Thoracic aorta (tissue), 2 donors: ENCODE results near the gene POMGNT1. TPM values are rescaled to one million over a fixed set of nuclear protein-coding genes. Genes with fewer than 3 reads are reported as not detected.

ENCODE experiments used
- ATAC-seq: fragments of 150-250 bp; one replicate; pipeline ENCODE4 v1.8.0; 2017; ENCODE audit warnings: low read depth; ENCODE audit not compliant: insufficient number of reproducible peaks, low FRiP score
- DNase-seq: peaks from one replicate; pipeline ENCODE4 v3.0.0-alpha.2; 2020; ENCODE audit warnings: low spot score
- H3K27ac ChIP-seq, 2 donors: fragments of 200-600 bp; sonication (generic); 1 replicate in 1 of 2; 2 replicates in 1 of 2; pipeline ENCODE4 v1.5.1; 2016; ENCODE audit warnings: mild to moderate bottlenecking in 2 of 2, moderate library complexity in 2 of 2
- H3K27me3 ChIP-seq: fragments of 200-600 bp; sonication (generic); replicated peaks from 2 replicates; pipeline ENCODE4 v1.6.0; 2016; ENCODE audit warnings: mild to moderate bottlenecking; ENCODE audit not compliant: insufficient read depth
- H3K36me3 ChIP-seq: fragments of 200-600 bp; sonication (generic); one replicate; pipeline ENCODE4 v1.5.1; 2016
- H3K4me1 ChIP-seq, 2 donors: fragments of 200-600 bp; sonication (generic); 1 replicate in 1 of 2; 2 replicates in 1 of 2; pipeline versions ENCODE4 v1.5.1 to v1.6.0; 2016; ENCODE audit warnings: low read depth in 2 of 2, mild to moderate bottlenecking in 1 of 2; ENCODE audit not compliant: control insufficient read depth in 1 of 2
- H3K4me3 ChIP-seq: fragments of 200-600 bp; sonication (generic); 2 replicates; pipeline ENCODE4 v1.5.1; 2016; ENCODE audit warnings: mild to moderate bottlenecking
- H3K9me3 ChIP-seq: fragments of 200-600 bp; sonication (generic); 2 replicates; pipeline ENCODE4 v1.5.1; 2016
- CTCF ChIP-seq: fragments of 200-600 bp; sonication (generic); IDR thresholded peaks from one replicate; pipeline ENCODE4 v1.5.1; 2019; ENCODE audit warnings: antibody characterized with exemption
- total RNA-seq, 2 donors: library from RNA; depleted of rRNA; stranded (reverse); fragments of >200 nt; gene quantifications; one replicate each; pipeline versions ENCODE4 v1.1.0 to v1.2.3, GENCODE V29; 2016

The POMGNT1 gene
- total RNA-seq, 2 donors from 2014 or later = 53.8 to 66.9 TPM

DNA sequence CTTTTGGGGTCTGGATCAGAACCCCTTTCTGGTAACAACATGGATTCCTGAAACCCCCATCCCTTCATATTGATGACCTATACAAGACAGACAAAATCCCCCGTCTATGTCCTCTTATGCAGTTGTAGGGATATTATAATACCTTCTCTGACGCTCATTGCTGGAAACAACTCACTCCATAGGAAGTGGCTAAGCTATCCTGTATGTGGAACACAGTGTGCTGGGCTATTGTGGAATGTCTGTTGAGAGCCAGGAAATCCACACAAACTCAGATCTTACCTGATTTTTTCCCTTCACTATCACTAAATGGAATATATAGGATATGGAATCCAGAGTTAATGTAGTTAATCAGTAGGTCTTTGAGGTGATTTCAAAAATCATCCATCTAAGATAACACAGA, 48.1 kb downstream of the POMGNT1 start:
- Histone ChIP-seq H3K4me1 (peaks cover 0 to 11% of the 10 kb centered on the region in 2 donors), H3K4me3 (no peak overlapping the region), H3K9me3 (no peaks in the 10 kb centered on the region), H3K36me3 (no peaks in the 10 kb centered on the region), H3K27me3 (no peaks in the 10 kb centered on the region), H3K27ac (no peak overlapping the region)
- DNase-seq = no peak
- no peak for TF ChIP-seq CTCF
- no peak for ATAC-seq

DNA sequence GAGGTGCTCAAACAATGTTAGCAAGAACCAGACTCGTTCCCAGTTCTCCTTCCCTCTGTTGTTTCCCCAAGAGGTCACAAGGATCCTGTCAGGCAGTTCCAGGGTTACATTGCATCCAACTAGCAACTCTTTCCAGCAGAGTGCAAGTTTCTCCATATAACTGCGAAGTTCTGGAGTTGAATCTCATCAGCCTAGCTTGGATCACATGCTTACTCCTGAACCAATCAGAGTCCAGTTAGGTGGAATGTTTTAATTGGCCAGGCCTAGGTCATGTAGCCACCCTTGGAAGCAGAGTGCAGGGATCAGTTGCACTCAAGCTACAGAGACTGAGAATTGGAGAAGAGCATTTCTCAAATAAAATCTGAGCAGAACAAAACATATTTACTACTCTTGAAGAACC, 49.9 kb downstream of the POMGNT1 start:
- Histone ChIP-seq H3K27me3 (no peaks in the 10 kb centered on the region), H3K9me3 (no peaks in the 10 kb centered on the region), H3K4me3 (no peak overlapping the region), H3K36me3 (no peaks in the 10 kb centered on the region), H3K4me1 (peaks cover 0 to 11% of the 10 kb centered on the region in 2 donors), H3K27ac (no peak overlapping the region)
- no peak for TF ChIP-seq CTCF
- ATAC-seq (no peak), DNase-seq (no peak)

Other genes with a start within 250 kb of the POMGNT1 start
- 10 to 100 TPM in 1 of 2 donors, 1 to 10 TPM in 1; 9.5 to 30.1 TPM for gene PIK3R3, start 65.8 kb downstream of the POMGNT1 start, total RNA-seq
- 1 to 10 TPM; 3.1 to 7.0 TPM for gene TSPAN1, start 23.3 kb downstream of the POMGNT1 start, total RNA-seq
- gene P3R3URF, start 21.9 kb downstream of the POMGNT1 start, total RNA-seq = not detected
- 10 to 100 TPM; 22.9 to 27.5 TPM for gene LURAP1, start 4.9 kb upstream of the POMGNT1 start, total RNA-seq
- gene RAD54L, start 49.3 kb upstream of the POMGNT1 start, total RNA-seq = 1 to 10 TPM in 1 of 2 donors, under 1 TPM in 1; 0.68 to 4.1 TPM
- 10 to 100 TPM; 70.7 to 76.2 TPM for gene LRRC41, start 105.2 kb upstream of the POMGNT1 start, total RNA-seq
- 100 to 1,000 TPM; 144 to 237 TPM for gene UQCRH, start 105.3 kb upstream of the POMGNT1 start, total RNA-seq
- 10 to 100 TPM; 22.9 to 29.3 TPM for gene NSUN4, start 142.4 kb upstream of the POMGNT1 start, total RNA-seq
- gene FAAH, start 195.9 kb upstream of the POMGNT1 start, total RNA-seq = 10 to 100 TPM; 14.1 to 21.9 TPM